ENCODE results near the gene RECQL.

Gene RECQL

GRCh38 chr12:21501258-21502163 lies at the start of gene RECQL, which contains the start of gene GOLT1B:
Gene RECQL (minus strand): TSS chr12:21501635. CDS start chr12:21499570, 2,065 bp downstream.
Gene GOLT1B (plus strand): TSS chr12:21501789. CDS start chr12:21501924, 135 bp downstream.
- peak; percentile 91 for FAIRE-seq
- peak; percentile 95 for DNase-seq (ENCODE audit: low spot score)

- no peak for DNase-seq (ENCODE audit: low spot score)
- no peak for FAIRE-seq
These were observed 46.0 kb upstream of the RECQL start for GRCh38 chr12:21547437-21547836.

GRCh38 chr12:21546716-21547115 lies 45.3 kb upstream of the RECQL start:
- FAIRE-seq (no peak), DNase-seq (ENCODE audit: low spot score) (peak; percentile 16)

- no peak for FAIRE-seq
- DNase-seq (ENCODE audit: low spot score), result no peak
These were observed 44.1 kb upstream of the RECQL start for GRCh38 chr12:21545557-21545956.

- DNase-seq (ENCODE audit: low spot score) (no peak), FAIRE-seq (no peak)
These were observed 41.7 kb upstream of the RECQL start for GRCh38 chr12:21543151-21543550.

GRCh38 chr12:21542403-21542802 lies 41.0 kb upstream of the RECQL start:
- no peak for DNase-seq (ENCODE audit: low spot score)
- FAIRE-seq, result no peak

- DNase-seq (ENCODE audit: low spot score), result no peak
- FAIRE-seq, result no peak
These were observed 40.3 kb upstream of the RECQL start for GRCh38 chr12:21541773-21542172.

GRCh38 chr12:21539797-21540196 lies 38.4 kb upstream of the RECQL start:
- no peak for DNase-seq (ENCODE audit: low spot score)
- no peak for FAIRE-seq

GRCh38 chr12:21538061-21538653 lies 36.7 kb upstream of the RECQL start:
- DNase-seq (ENCODE audit: low spot score), result no peak

GRCh38 chr12:21529456-21529855 lies 28.0 kb upstream of the RECQL start:
- DNase-seq (ENCODE audit: low spot score), result no peak
- no peak for FAIRE-seq

More at GRCh38 chr12:21538061-21538653, 36.7 kb upstream of the RECQL start:
- no peak for FAIRE-seq

GRCh38 chr12:21528953-21529352 lies 27.5 kb upstream of the RECQL start:
- no peak for FAIRE-seq

GRCh38 chr12:21527451-21528180 lies 26.2 kb upstream of the RECQL start:
- no peak for DNase-seq (ENCODE audit: low spot score)
- FAIRE-seq, result no peak

More at GRCh38 chr12:21528953-21529352, 27.5 kb upstream of the RECQL start:
- DNase-seq (ENCODE audit: low spot score), result no peak

- no peak for FAIRE-seq
- DNase-seq (ENCODE audit: low spot score), result no peak
These were observed 25.4 kb upstream of the RECQL start for GRCh38 chr12:21526721-21527345.

- FAIRE-seq (no peak), DNase-seq (ENCODE audit: low spot score) (no peak)
These were observed 24.6 kb upstream of the RECQL start, which contains the start of gene SPX for GRCh38 chr12:21526053-21526452. Gene SPX (plus strand): TSS chr12:21526296. CDS start chr12:21526473, 177 bp downstream.

GRCh38 chr12:21523148-21523547 lies 21.7 kb upstream of the RECQL start:
- no peak for DNase-seq (ENCODE audit: low spot score)
- FAIRE-seq, result no peak

- FAIRE-seq (no peak), DNase-seq (ENCODE audit: low spot score) (no peak)
These were observed 20.1 kb upstream of the RECQL start for GRCh38 chr12:21521541-21521940.

- DNase-seq (ENCODE audit: low spot score) (no peak), FAIRE-seq (no peak)
These were observed 17.0 kb upstream of the RECQL start for GRCh38 chr12:21518451-21518850.

GRCh38 chr12:21516281-21516680 lies 14.8 kb upstream of the RECQL start:
- DNase-seq (ENCODE audit: low spot score) (no peak), FAIRE-seq (no peak)

- FAIRE-seq, result no peak
These were observed 8.3 kb upstream of the RECQL start for GRCh38 chr12:21509768-21510167.

GRCh38 chr12:21507849-21508248 lies 6.4 kb upstream of the RECQL start:
- DNase-seq (ENCODE audit: low spot score), result no peak
- FAIRE-seq, result no peak

More at GRCh38 chr12:21509768-21510167, 8.3 kb upstream of the RECQL start:
- no peak for DNase-seq (ENCODE audit: low spot score)

GRCh38 chr12:21505888-21506287 lies 4.5 kb upstream of the RECQL start:
- DNase-seq (ENCODE audit: low spot score), result no peak
- FAIRE-seq, result no peak

All from RCC 7860 (cell line).